DMS 273 treated with DMSO at 0.1 percent for 48 hours (cell line): ENCODE data around the gene PCOLCE2.
A peak's percentile ranks its signal among the peaks of the same experiment; 100 is the strongest.

Source experiments
- DNase-seq: peaks from one replicate; lab custom pipeline; 2025; lab: John Stamatoyannopoulos, UW

PCOLCE2 gene

DNA sequence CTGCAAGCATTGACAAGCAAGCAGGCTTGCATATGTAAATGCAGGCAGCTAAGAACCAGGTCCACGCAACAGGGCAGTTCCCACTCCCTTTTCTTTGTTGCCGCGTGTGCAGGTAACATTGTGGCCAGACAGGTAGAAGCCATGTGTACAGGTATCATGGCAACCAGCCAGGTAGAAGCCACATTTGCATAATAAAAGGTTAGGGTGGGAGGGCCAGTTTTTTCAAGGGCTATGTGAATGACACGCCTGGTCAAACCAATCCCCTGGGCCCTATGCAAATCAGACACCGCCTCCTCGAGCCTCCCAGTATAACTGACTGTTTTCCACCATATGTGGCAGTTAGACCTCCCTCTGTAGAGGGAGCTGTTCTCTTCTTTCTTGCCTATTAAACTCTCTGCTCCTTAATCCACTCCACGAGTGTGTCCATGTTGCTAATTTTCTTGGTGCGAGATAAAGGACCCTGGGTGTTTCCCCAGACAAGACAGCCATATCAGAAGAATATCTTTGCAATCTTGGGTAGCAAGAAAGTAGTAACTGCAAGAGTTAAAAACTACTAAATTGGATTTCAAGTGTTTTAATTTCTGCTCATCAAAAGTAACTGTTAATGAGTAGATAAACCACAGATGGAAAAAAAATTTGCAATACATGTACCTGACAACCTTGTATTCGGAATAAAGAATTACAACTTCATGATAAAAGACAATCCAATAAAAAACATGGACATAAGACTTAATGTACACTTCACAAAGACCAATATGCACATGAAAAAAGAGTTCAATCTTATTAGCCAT lies 21.8 kb downstream of the PCOLCE2 start:
- peak; percentile 71 for DNase-seq

DNA sequence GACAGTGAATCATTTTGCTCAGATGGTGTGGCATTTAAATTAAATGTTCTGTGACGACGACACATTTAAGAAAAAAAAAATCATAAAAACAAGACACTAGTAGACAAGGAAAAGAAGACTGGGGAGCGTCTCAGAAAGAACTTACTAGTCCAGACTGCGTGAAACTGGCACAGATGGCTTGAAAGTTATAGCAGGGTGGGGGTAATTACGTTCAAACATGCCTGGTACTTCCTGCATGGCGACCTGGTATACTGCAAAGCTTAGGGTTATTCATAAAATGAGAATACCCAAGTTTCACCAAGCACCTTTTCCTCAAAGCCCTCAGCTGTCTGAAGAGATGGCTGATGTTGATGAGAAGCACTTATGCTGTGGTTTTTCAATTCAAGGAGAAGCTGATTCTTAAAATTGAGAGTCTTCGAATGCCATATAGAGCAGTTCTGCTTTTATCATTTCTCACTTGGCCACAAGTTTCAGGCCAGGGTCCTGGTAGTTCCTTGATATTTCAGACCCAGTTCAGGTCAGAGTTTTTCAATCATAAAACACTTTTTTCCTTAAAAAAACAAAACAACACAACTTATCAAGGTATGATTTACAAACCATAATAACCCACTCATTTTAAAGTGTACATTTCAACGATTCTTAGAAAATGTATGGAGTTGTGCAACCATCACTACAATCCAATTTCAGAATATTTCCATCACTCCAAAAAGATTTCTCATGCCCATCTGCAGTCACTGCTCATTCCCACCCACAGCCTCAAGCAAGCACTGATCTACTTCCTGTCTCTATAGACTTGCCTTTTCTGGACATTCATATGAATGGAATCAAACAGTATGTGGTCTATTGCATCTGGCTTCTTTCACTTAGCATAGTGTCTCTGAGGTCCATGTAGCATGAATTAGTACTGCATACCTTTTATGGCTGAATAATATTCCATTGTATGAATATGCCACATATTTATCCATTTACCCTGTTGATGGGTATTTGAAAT lies 24.7 kb downstream of the PCOLCE2 start:
- peak; percentile 95 for DNase-seq

DNA sequence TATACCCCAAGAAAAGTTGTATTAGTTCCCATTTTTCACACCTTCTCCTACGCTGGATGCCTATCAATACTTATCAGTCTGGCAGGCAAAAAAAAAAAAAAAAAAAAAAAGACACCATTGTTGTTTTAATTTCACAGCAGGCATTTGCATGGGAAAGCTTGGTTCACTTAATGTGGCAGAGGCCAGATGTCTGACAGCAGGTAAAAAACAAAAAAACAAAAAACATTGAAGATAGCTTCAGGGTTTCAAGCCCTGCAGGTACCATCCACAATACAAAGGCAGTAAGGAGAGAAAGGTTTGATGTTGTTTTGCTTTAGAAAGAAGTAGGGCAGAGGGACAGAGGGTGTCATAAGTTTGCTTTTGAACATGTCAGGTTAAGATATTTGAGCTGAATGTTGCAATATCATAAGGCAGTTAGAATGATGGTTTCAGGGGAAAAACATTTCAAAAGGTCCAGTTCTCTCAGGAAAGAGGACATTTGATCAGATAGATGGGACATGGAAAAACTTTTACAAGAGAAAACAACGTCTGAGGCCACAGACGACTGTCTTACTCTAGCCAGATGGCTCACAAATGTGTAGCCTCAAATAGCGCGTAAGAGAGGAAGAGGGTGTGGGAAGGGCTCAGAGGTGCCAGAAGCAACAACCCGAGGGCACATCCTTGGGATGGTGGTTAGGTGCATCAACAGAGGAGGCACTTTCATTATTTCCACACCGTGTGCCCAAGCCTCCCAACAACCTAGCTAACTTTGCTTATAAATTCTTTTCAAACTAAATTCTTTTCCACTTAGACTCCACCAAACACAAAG lies 25.7 kb downstream of the PCOLCE2 start:
- peak; percentile 94 for DNase-seq

- DNase-seq, result no peak
These were observed 27.0 kb downstream of the PCOLCE2 start for GRCh38 chr3:142861926-142862325.

DNA sequence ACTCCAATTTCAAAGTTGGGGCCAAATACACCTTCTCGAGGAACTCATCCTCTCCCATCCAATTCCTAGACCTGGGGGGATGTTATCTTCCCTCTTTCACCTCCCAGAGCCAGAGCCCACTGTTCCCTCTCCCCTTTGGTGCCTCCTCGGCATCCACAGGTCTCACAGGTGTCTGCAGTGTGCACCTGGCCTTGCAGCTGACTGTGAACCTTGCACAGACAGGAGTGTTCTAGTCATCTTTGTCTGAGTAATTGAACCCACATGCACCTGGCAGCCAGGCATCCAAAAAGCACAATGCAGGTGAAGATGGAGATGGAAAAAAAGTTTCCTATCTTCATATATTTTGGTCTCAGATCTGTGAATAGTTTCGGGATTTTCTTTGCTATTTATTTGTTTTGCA lies 30.8 kb downstream of the PCOLCE2 start:
- no peak for DNase-seq

GRCh38 chr3:142857056-142857455 lies 31.8 kb downstream of the PCOLCE2 start:
- peak; percentile 98 for DNase-seq

DNA sequence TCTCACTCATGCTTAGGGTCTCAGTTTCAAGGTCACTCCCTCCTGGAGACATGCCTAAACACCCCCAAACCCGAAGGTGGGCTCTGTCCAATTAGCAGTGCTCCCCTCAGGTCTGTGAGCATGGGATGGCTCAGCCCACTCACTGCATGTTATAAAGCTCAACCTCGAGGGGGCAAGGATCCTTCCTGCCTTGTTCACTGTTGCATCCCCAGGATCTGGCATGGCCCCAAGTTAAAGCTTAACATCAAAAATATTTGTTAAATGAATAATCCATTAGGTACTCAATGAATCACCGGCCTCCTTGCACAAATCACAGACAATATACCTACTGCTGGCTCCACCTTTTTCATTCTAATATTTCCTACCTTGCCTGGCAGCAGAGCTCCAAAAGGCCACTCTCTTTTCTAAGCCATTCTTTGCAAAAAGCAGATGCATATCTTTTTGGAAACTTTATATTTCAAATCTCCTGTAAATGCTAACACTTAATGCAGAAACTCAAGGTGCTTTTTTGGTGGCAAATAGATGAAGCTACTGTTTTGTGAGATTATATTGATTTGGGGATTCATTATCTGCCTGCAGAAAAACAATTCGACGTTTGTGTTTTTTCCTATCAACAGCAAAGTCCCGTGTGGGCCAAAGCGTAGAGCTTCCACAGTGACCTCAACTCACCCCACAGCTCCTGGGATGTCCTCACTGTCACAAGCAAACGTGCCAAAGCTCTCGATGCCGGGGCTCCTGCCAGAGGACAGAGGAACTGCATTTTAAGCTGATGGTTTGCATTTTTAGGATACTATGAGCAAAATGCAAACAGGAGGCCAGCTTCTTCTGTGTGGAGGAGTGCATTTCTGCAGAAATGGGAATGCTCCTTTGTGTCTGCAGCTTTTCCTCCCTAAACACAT lies 35.4 kb downstream of the PCOLCE2 start:
- DNase-seq, result no peak

DNA sequence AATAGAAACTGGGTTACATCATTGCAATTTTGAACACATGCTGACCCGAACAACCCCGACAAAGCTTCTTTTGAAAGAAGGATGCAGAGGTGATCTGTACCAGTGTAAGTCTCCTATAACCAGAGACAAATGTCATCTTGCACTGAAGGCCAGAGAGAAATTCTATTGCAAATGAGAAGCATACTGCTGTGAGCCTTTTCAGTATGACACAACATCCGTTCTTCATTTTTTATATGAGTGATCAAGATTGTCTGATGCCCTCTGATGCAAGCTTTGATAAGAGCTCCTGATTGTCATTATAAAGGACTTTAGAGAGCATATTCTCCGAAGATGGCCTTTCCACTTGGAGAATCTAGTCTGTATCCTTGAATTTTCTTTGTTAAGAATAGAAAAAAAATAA lies 36.9 kb downstream of the PCOLCE2 start:
- no peak for DNase-seq

DNA sequence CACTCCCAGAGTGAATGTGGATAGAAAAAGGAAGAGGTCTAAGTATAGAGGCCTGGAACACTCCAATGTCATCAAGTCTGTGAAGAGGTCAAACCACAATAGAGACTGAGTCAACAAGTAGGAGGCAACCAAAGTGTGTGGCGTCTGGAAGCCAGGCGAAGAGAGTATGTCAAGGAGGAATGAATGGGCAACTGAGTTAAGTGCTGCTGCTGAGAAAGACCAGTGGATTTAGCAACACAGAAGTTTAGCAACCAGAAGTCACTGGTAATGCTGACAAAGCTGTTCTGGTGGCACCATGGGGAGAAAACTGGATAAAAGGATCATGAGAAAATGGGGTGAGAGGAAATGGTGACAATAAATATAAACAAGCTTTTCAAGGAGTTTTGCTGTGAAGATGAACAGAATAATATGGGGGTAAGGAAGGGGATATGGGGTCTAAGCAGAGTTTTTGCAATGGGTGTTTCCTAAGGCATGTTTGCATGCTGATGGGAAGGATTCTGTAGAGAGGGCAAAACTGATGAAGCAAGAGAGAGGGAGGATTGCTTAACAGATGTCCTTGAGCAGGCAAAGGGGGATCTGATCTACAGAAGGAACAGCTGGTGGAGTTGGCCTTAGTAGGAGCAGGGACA lies 38.4 kb downstream of the PCOLCE2 start:
- peak; percentile 98 for DNase-seq

GRCh38 chr3:142849148-142849547 lies 39.7 kb downstream of the PCOLCE2 start:
- no peak for DNase-seq

- DNase-seq, result no peak
These were observed 41.9 kb downstream of the PCOLCE2 start for GRCh38 chr3:142846779-142847577.

DNA sequence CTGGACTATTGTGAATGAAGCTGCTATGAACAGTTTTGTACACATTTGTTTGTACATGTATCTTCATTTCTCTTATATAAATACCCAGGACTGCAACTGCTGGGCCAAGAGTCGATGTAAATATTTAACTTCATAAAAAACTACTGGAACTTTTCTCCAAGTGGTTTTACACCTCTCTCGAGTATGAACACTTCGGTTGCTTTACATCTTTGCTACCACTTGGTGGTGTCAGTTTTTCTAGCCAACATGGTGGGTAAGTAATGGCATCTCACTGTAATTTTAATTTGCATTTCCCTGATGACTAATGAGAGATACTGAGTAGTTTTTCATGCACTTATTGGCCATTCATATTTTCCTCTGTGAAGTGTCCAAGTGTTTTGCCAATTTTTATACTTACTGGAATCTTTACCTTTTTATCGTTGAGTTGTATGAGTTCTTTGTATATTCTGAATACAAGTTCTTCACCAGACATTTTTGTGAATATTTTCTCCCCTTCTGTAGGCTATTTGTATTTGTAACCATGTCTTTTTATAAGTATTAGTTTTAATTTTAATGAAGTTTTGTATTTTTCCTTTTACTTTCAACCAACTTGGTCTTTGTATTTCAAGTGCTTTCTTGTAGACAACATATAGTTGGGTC lies 44.4 kb downstream of the PCOLCE2 start:
- DNase-seq, result no peak

GRCh38 chr3:142839831-142840230 lies 49.1 kb downstream of the PCOLCE2 start:
- DNase-seq, result no peak

DNA sequence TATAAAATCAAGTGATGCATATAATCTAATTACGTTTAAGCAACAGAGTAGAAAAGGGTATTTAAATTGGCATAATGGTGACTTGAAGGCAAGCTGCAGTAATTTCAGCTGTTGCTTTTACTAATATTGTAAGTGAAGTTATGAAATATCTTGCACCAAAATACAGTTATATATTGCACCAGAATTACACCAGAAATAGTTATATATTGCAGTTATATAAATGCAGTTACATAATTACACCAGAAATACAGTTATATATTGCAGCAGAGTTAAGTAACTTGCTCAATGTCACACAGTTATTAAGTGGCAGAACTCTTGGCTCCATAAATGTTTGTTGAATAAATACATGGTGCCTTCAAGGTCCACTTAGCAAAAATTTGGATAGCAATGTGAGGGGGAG lies 51.4 kb downstream of the PCOLCE2 start:
- DNase-seq, result no peak

GRCh38 chr3:142828703-142829305 lies 60.1 kb downstream of the PCOLCE2 start:
- DNase-seq, result peak; percentile 69

- DNase-seq, result no peak
These were observed 69.7 kb downstream of the PCOLCE2 start for GRCh38 chr3:142819179-142819578.

DNA sequence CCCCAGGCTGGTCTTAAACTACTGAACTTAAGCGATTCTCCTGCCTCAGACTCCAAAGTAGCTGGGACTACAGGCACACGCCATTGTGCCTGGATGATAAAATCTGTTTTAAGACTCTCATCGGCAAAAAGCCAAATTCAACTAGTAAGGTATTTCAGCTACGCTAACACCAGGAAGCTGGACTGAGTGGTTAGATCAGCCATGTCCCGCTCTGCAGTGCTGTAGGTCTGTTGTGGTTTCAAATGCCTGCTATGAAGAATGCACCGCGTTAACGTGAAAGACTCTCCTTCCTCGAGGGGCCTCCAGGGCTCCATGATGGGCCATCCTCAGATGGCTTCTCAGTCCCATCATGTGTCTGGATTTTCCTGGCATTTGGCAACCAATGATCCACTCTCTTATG lies 70.2 kb downstream of the PCOLCE2 start:
- no peak for DNase-seq

GRCh38 chr3:142817897-142818296 lies 71.0 kb downstream of the PCOLCE2 start:
- DNase-seq, result no peak

GRCh38 chr3:142817356-142817755 lies 71.5 kb downstream of the PCOLCE2 start:
- no peak for DNase-seq
